ENCODE results near the gene SMARCC1.

Gene SMARCC1

GRCh38 chr3:47581422-47581821, 200.3 kb downstream of the SMARCC1 start:
- DNase-seq = no peak

DNA sequence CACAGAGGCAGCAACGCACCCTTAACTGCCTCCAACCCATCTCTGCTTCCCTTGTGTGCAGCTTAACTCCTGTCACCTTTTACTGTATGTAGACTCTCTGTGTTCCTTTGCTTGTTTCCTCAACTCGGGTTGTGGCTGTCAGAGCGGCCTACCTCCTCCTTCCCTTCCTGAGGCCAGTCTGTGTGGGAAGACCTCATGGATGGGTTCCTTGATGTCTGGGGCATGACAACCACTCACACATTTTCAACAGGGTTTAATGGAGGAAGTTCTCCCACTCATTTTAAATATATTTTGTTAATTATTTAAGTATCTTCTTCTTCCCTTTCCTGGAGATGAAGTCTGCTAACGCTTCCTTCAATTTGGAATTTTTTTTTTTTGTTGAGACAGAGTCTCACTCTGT, 201.2 kb downstream of the SMARCC1 start:
- no peak for DNase-seq

DNA sequence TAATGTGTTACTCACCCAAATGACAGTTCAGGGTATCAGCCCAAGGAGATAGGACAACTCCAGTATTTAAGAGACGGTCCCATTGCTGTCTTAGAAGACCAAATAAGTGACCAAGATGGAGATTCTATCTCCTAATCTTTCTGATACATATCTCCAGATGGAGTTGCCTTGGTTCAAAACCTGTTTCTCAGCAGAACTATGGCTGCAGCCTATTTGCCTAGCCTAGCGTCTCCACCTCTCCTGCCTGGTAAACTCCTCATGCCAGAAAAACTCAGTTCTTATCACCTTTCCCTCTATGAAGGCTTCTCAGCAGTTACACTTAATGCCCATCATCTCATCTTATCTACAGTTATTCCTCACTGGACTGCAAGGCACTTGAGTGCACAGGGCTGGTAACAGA, 201.8 kb downstream of the SMARCC1 start:
- DNase-seq = no peak

DNA sequence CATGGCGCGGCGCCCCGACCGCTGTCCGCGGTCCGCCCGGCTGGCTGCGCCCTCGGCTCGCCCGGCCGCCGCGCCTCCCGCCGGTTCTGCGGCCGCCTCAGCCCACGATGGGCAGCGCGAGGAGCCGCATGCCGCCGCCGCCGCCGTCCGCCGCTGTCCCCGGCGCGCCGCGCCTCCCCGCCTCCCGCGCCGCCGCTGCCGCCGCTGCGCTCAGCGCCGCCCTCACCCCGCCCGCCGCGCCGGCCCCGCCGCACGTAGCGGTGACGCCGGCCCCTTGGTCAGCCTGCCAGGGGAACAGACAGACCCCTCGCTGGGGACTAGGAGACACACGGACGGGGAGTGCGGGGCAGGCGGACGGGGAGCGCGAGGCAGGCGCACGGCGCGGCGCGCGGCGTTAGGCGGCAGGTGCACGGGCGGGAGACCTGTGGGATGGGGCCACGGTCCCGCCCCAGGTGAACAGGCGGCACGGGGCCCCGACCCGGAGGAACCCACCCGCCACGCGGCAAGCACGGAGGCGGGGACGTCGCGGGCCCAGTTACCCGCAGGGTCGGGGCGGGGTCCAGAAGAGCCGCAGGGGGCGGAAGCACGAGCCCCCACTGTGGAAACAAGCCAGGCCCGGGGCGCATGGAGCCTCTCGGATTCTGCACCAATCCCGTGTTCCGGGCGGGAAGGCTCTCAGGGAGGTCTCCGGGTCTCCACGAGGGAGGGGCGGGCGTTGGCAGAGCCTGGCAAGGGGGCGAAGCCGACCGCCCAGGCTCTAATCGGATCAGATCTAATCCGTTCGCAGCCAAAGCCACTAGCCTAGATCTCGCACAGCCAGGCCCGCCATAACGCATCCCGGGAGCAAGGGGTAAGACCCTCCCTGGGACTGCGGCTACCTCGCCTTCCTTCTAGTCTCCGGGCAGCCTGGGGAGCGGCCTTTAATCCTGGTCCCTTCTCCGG, 202.7 kb downstream of the SMARCC1 start, which contains the start of gene CSPG5:
TSS of gene CSPG5 (minus strand) at position 175 of the 942 bp plus-strand sequence. CDS start at position 3, 172 bp downstream.
- no peak for DNase-seq

DNA sequence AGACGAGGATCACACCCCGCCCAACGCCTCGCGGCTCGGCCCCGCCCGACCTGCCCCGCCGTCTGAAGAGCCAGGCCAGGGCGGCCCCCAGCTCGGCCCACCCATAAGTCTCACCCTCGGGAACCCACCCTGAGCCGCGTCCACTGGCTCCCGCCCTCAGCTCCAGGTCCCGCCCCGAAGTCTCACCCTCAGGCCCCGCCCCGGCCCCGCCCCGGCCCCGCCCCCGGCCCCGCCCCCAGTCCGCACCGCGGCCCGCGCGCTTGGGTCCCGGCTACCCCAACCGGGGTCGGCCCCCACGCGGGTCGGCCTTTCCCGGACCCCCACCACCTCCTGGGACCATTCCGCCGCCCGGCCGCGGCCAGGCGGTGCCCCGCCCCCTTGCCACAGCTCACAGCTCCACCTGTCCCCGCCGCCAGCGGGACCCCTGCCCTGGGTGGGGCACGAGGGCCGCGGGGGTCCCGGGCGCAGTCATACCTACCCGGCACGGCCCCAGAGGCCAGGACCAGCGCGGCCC, 203.5 kb downstream of the SMARCC1 start:
- DNase-seq = peak; percentile 19

DNA sequence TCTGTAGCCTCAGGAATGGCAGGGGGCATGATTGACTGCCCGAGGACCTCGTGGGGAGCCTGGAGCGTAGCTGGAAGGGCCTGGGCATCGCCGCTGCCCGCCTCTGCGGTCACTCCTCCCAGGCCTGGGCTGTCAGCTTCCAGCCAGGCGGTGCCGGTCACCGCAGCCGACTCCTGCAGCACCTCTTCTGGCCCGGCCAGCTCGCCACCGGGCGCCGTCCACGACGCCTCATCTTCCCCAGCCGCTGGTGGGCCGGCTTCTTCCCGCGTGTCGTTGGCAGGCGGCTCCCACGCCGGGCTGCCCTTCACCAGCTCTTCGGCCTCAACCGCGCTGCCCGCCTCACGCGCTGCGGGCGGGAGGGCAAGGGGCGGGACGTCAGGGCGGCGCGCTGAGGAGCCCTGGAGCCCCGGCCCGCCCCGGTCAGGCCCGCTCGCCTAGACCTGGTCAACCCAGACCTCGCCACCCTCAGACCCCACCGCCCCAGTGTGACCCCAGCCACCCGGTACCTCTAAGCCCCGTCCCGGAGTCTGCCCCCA, 204.0 kb downstream of the SMARCC1 start:
- DNase-seq = no peak

- DNase-seq = no peak
These were observed 208.2 kb downstream of the SMARCC1 start for GRCh38 chr3:47573190-47574172.

DNA sequence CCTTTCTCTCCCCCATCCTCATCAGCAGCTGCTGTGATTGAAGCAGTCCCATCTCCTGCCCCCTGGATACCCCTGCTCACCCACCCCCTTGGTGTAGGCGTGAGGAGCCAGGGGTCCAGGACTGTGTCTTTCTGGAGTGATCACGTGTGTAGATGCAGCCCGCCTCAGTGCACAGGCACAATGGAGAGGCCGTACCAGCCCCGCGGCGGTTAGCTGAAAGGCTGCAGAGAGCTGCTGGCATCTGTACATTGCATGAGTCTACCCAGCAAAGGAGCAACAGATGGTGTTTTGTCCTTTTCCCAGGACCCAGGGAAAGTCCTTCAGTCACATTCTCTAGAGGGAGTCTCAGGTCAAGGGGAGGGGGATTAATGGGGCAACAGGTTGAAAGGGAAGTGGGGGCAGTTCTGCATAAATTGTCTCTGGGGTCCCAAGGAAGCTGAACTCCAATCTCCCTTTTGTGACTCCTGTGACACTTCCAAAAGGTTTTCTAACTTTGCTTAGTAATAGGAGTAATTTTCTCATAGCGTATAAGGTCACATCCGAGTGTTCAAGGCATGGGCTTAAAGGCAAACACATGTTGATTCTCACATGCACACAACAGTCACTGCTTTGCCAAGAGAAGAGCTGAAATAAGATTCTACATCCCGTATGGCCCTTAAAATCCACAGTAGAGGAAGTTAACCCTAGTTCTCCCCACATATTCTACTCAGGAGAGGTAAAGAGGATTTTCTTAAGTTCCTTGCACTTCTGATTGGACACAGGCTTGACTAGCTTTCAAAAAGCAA, 210.1 kb downstream of the SMARCC1 start:
- no peak for DNase-seq

DNA sequence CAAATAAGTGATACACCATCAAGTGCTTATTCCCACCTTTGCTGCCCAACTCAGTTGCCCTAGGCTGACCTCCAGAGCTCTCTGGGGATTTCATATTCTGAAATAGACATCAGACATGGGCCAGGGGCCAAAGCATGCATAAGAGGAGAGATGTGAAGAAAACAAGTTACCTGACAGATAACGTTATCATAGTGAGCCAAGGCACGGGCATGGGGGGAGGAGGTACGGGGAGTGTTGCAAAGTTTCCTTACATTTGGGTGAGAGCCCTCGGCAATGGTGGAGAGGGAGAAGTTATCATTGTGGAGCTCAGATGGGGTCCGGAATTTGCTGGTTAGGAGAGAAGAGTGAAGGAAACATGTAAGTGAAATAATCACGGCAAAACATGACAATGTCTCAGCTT, 212.8 kb downstream of the SMARCC1 start:
- DNase-seq = no peak

DNA sequence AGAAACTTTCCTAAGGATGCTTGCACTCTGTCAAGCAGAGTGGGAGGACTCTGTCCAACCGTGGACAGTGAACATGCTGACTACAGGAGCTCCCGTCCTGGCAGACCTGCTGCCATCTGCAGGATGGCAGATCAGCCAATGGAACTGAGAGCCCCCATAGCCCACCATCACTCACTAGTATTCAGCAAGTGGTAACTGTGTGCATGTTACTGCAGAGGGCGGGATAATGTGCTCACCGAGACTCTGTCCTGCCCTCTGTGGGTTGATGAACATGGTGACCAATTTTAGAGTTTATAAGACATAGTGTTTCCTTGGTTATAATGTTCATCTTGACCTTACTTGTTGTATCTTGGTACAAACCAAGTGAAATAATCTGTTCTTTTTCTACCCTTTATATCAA, 214.5 kb downstream of the SMARCC1 start:
- no peak for DNase-seq

GRCh38 chr3:47566667-47567066, 215.0 kb downstream of the SMARCC1 start:
- no peak for DNase-seq

GRCh38 chr3:47565734-47566550, 215.8 kb downstream of the SMARCC1 start:
- no peak for DNase-seq

DNA sequence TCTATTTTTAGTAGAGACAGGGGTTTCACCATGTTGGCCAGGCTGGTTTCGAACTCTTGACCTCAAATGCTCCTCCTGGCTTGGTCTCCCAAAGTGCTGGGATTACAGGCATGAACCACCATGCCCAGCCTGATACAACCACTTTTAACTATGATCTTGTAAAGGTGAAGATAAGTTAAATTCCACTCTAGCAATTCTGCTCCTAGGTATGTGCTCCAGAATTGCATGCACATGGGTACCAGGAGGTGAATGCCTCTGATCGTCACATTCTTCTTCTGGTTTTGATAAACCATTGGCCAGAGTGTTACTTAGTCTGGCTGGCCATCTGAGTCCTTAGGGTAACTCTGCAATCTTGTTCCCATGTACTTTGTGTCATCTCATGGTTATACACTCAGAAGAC, 225.3 kb downstream of the SMARCC1 start:
- no peak for DNase-seq

DNA sequence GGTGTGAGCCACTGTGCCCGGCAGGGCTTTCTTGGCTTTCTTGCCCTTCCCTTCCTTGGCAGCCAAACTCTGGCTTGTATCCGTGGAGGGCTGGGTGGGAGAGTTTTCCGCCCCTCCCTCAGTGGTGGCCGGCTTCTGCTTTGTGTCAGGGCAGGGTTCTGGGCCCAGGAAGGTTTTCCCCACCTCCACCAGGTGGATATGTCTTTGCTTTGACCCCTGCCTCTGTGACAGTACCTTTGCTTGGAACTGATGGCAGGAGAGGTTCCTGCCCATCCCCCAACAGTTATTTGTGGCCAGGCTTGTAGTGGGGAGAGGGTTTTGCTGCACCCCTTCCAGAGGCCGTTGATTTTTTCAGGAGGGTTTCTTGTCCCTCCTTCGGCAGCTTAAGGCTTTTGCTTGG, 227.4 kb downstream of the SMARCC1 start:
- DNase-seq = no peak

- no peak for DNase-seq
These were observed 228.3 kb downstream of the SMARCC1 start for GRCh38 chr3:47553407-47553806.

DNA sequence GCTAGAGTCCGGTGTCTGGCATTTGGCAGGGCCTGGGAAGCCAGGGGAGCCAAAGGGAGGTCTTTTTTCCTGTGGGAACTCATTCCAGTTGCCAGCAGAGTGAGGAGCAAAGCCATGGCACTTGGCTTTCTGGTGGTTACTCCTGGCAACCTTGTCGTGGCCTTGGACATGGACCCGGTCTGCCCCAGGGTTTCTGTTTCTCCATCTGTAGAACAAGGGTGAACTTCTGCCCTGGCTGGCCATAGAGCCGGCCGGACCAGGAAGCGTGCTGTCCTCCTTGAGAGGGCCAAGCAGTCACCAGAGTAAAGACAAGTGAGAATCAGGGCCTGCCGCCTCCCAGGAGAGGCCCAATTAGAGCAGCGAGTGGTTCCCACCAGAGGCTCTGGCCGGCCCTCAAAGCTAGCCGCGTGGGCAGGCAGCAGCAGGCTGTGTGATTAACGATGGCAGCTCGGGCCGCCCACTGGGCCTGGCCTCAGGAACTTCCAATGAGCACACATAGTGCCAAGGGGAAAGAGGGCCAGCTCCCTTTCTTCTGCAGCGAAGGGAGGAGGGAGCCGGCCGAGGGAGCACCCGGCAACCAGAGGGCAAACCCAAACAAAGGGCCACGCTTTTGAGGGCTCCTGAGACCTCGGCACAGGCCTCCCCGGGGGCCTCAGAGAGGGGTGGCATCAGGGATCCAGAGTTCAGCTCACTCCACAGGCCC, 239.1 kb downstream of the SMARCC1 start:
- DNase-seq = no peak

DNA sequence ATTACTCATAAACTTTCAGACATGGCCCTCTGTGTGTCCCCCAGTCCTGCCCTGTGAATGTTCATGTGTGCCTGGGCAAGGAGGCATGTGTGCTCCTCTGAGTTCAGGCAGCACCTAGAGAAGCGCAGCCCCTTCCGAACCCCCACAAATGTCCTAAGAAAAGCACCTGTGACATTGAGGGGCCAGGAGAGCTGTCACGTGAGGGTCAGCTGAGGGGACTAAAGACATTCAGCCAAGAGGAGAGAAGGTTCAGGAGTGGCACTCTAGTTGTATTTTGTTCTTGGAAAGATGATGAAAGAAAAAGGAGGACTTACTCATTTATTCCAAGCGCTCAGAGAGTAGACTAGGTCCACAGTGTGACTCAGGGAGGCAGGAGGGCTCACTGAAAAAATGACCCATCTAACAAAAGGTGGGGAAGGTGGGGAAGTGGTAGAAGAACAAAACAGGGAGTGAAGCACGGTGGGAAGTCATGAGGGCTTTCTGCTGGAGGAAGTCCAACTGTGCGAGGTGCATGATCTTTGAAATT, 240.0 kb downstream of the SMARCC1 start:
- no peak for DNase-seq

DNA sequence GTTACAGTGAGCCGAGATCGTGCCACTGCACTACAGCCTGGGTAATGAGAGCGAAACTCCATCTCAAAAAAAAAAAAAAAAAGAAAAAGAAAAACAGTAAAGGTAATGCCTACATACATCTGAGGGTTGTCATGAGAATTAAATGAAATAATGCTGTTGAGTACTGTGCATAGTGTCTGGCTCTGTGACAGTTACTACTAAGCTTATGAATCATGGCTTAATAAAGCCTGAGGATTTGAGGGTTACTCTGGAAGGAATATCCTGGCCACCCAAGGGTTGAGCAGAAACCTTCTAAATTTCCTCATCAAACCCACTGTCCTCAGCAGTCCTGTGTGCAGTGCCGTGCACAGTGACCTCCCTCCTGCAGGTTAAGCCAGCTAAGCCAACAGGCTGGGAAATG, 241.4 kb downstream of the SMARCC1 start:
- DNase-seq = no peak

- no peak for DNase-seq
These were observed 244.7 kb downstream of the SMARCC1 start for GRCh38 chr3:47536967-47537366.

- DNase-seq = no peak
These were observed 245.3 kb downstream of the SMARCC1 start for GRCh38 chr3:47536221-47536891.
